Measurements from ENCODE around the gene DENND2D. TPM values are rescaled to one million over a fixed set of nuclear protein-coding genes. Genes with fewer than 3 reads are reported as not detected.

The DENND2D gene
- total and polyA plus RNA-seq, 2 experiments from 2014 or later = 2.5 to 3.0 TPM

DNA sequence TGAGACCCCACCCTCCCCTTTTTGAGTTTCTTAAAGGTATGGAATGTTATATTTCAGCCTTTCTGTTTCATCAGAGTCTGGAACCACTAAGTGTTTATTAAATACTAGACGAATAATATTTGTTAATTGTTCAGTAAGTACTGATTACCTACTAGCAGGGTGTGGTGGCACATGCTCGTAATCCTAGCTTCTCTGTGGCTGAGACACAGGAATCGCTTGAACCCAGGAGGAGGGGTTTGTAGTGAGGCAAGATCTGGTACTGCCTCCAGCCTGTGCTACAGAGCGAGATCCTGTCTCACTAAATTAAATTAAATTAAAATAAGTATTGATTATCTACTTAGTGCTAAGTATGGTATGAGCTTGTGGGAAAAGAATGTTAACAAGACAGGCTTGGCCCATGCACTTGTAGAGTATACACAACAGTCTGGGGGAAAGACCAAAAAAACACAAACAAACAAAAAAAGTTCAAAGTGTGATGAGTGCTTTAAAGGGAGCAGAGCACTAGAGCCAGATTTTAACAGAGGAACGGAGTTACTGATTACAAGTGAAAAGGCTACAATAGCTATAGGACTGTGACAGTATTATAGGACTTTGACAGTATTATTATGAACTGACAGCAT is 58.0 kb downstream of the DENND2D start:
- Mint-ChIP-seq H3K9me3 (no peaks in the 10 kb centered on the region), H3K4me1 (peaks cover 32% of the 10 kb centered on the region), H3K4me3 (no peak overlapping the region), H3K27ac (no peak overlapping the region), H3K36me3 (ENCODE audit: low read depth) (peaks cover 1% of the 10 kb centered on the region), H3K27me3 (ENCODE audit: insufficient read depth, low read depth, poor library complexity) (peaks cover 2% of the 10 kb centered on the region)
- no peaks in the 10 kb centered on the region; the same call in none of the 2 replicates for H4K20me1 ChIP-seq (replicated peaks; ENCODE audit: insufficient read depth)
- no peak overlapping the region for H3K4me3 ChIP-seq
- H3K27ac ChIP-seq (ENCODE audit: low read depth) = no peak overlapping the region
- no peaks in the 10 kb centered on the region for H3K27me3 ChIP-seq (ENCODE audit: insufficient read depth)
- TF ChIP-seq EZH2phosphoT487 (IDR thresholded peaks at IDR 0.05; ENCODE audit: unreplicated experiment) (no peak), ZNF114 (CRISPR knock-in tag; IDR thresholded peaks at IDR 0.05) (no peak)
- TF ChIP-seq, protein P1, sequence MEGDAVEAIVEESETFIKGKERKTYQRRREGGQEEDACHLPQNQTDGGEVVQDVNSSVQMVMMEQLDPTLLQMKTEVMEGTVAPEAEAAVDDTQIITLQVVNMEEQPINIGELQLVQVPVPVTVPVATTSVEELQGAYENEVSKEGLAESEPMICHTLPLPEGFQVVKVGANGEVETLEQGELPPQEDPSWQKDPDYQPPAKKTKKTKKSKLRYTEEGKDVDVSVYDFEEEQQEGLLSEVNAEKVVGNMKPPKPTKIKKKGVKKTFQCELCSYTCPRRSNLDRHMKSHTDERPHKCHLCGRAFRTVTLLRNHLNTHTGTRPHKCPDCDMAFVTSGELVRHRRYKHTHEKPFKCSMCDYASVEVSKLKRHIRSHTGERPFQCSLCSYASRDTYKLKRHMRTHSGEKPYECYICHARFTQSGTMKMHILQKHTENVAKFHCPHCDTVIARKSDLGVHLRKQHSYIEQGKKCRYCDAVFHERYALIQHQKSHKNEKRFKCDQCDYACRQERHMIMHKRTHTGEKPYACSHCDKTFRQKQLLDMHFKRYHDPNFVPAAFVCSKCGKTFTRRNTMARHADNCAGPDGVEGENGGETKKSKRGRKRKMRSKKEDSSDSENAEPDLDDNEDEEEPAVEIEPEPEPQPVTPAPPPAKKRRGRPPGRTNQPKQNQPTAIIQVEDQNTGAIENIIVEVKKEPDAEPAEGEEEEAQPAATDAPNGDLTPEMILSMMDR (conservative IDR thresholded peaks at IDR 0.05; ENCODE audit: low read depth in 2 of 2) = no peak
- DNase-seq (ENCODE audit: low spot score) (peak; percentile 7), ATAC-seq (no peak)
- H3K9me2 ChIP-seq (ENCODE audit: insufficient read depth) = no peaks in the 10 kb centered on the region
- no peaks in the 10 kb centered on the region for H3F3A ChIP-seq (replicated peaks; ENCODE audit: low read depth)
- H3K4me2 ChIP-seq = 0 out of 2 replicates have a peak overlapping the region, but pooled peaks have one; percentile 89
- H3K79me2 ChIP-seq (replicated peaks; ENCODE audit: insufficient read depth) = peaks cover 82% of the 10 kb centered on the region
- H3K36me3 ChIP-seq (ENCODE audit: insufficient read depth) = peaks cover 2% of the 10 kb centered on the region; the same call in 1 of the 2 replicates
- H3K4me1 ChIP-seq (ENCODE audit: insufficient read depth) = peaks cover 20% of the 10 kb centered on the region
- no peak overlapping the region for H2AFZ ChIP-seq

DNA sequence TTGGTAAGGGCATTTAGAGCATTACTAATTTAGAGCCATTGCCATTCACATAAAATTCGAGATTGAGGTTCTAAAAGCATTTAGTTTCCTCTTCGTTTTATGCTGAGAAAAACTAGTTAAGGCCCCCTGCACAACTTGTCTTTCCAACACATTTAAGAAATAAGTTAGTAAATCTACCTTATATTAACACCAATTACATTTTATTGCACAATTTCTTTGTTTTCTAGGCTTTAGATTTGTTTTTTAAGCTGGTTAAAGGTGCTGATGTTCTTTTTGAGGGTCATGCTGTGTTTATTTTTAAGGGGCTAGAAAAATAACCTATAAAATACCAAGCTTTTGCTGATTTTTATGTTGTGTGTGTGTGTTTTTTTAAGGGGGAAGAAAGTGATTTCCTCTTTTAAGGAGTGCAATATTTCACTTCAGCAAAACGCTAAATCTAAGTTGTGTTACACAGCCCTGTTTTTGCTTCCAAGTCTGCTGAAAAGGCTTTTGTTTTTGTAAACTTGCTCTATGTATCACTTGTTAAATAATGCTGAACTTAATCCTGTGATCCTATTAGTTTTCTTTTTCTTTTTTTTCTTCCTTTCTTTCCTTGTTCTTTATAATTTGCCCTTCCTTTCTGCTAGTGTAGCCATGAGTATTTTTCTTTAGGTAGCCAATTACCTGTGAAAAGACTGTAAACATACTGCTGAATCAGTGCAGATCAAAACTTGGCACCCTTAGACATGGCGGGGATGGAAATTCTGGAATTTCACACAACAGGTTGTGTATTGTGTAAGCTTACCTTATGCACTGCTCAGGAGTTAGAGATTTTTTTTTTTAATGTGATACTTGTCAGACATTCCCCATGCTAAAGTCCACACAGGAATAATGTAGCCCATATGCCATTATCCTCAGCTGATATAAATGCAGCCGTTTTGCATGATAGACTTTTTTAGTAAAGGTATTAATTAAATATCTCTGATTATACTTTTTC is 58.9 kb downstream of the DENND2D start:
- Mint-ChIP-seq H3K27me3 (ENCODE audit: insufficient read depth, low read depth, poor library complexity) (peaks cover 2% of the 10 kb centered on the region), H3K9me3 (no peaks in the 10 kb centered on the region), H3K27ac (no peak overlapping the region), H3K4me3 (peak overlapping the region; percentile 96), H3K4me1 (peaks cover 32% of the 10 kb centered on the region), H3K36me3 (ENCODE audit: low read depth) (peaks cover 7% of the 10 kb centered on the region)
- H2AFZ ChIP-seq = no peak overlapping the region
- no peaks in the 10 kb centered on the region; the same call in none of the 2 replicates for H4K20me1 ChIP-seq (replicated peaks; ENCODE audit: insufficient read depth)
- H3K79me2 ChIP-seq (replicated peaks; ENCODE audit: insufficient read depth) = peaks cover 73% of the 10 kb centered on the region
- peak overlapping the region; percentile 89 for H3K4me2 ChIP-seq
- no peaks in the 10 kb centered on the region for H3K27me3 ChIP-seq (ENCODE audit: insufficient read depth)
- no peaks in the 10 kb centered on the region for H3K9me2 ChIP-seq (ENCODE audit: insufficient read depth)
- H3K36me3 ChIP-seq (ENCODE audit: insufficient read depth) = peaks cover 6% of the 10 kb centered on the region; the same call in 1 of the 2 replicates
- no peak overlapping the region for H3K27ac ChIP-seq (ENCODE audit: low read depth)
- no peaks in the 10 kb centered on the region for H3F3A ChIP-seq (replicated peaks; ENCODE audit: low read depth)
- peaks cover 20% of the 10 kb centered on the region for H3K4me1 ChIP-seq (ENCODE audit: insufficient read depth)
- DNase-seq (ENCODE audit: low spot score) = no peak
- H3K4me3 ChIP-seq = peak overlapping the region; percentile 76
- ATAC-seq = no peak
- TF ChIP-seq, protein P1 (conservative IDR thresholded peaks at IDR 0.05; ENCODE audit: low read depth in 2 of 2) = no peak
- TF ChIP-seq ZNF331 (CRISPR knock-in tag; IDR thresholded peaks at IDR 0.05; ENCODE audit: low read depth) = no peak
- no peak for TF ChIP-seq JUNB (IDR thresholded peaks at IDR 0.05; ENCODE audit: unreplicated experiment)
